SK-N-SH treated with all-trans-retinoic acid at 6 μM for 48 hours (cell line): ENCODE measurements around the gene ETS1.

Source experiments
- ATAC-seq: fragments of 200-7000 bp; cut with Tn5 transposase; 3 replicates; pipeline ENCODE4 v1.9.1; 2020; ENCODE audit warnings: mild to moderate bottlenecking, moderate library complexity
- BACH2 ChIP-seq: fragments of 250-450 bp; sonication (Bioruptor Pico); IDR thresholded peaks from 2 replicates; pipeline ENCODE4 v1.9.0; 2021; ENCODE audit warnings: mild to moderate bottlenecking, borderline replicate concordance
- CREB5 ChIP-seq: fragments of 250-450 bp; sonication (Bioruptor Pico); IDR thresholded peaks from 2 replicates; pipeline ENCODE4 v1.5.1; 2020; ENCODE audit warnings: low read depth, mild to moderate bottlenecking, moderate library complexity
- CSDC2 ChIP-seq: fragments of 250-450 bp; sonication (Bioruptor Pico); IDR thresholded peaks from 2 replicates; pipeline ENCODE4 v1.5.0; 2020; ENCODE audit warnings: mild to moderate bottlenecking, moderate library complexity
- GLIS3 ChIP-seq: fragments of 250-450 bp; sonication (Bioruptor Pico); IDR thresholded peaks from 2 replicates; pipeline ENCODE4 v1.5.0; 2020; ENCODE audit warnings: mild to moderate bottlenecking, moderate library complexity
- OSR1 ChIP-seq: fragments of 250-450 bp; sonication (Bioruptor Pico); IDR thresholded peaks from 2 replicates; pipeline ENCODE4 v1.8.0; 2022; ENCODE audit warnings: moderate library complexity, mild to moderate bottlenecking, inconsistent platforms
- PATZ1 ChIP-seq: fragments of 250-450 bp; sonication (Bioruptor Pico); IDR thresholded peaks from 2 replicates; pipeline ENCODE4 v1.8.0; 2020; ENCODE audit warnings: mild to moderate bottlenecking, moderate library complexity, borderline replicate concordance
- POU6F1 ChIP-seq: fragments of 250-450 bp; sonication (Bioruptor Pico); IDR thresholded peaks from 2 replicates; pipeline ENCODE4 v1.8.0; 2021; ENCODE audit warnings: low read depth, mild to moderate bottlenecking, moderate library complexity, borderline replicate concordance
- RARB ChIP-seq: fragments of 250-450 bp; sonication (Bioruptor Pico); IDR thresholded peaks from 2 replicates; pipeline ENCODE4 v1.8.0; 2021; ENCODE audit warnings: mild to moderate bottlenecking, moderate library complexity
- SNAI2 ChIP-seq: fragments of 250-450 bp; sonication (Bioruptor Pico); IDR thresholded peaks from 2 replicates; pipeline ENCODE4 v1.5.0; 2020; ENCODE audit warnings: mild to moderate bottlenecking, moderate library complexity
- TCF4 ChIP-seq: fragments of 250-450 bp; sonication (Bioruptor Pico); IDR thresholded peaks from 2 replicates; pipeline ENCODE4 v1.8.0; 2021; ENCODE audit warnings: mild to moderate bottlenecking, moderate library complexity, borderline replicate concordance
- TOX ChIP-seq: fragments of 250-450 bp; sonication (Bioruptor Pico); IDR thresholded peaks from 2 replicates; pipeline ENCODE4 v1.8.0; 2021; ENCODE audit warnings: mild to moderate bottlenecking, moderate library complexity, borderline replicate concordance
- ZFP3 ChIP-seq: fragments of 250-450 bp; sonication (Bioruptor Pico); IDR thresholded peaks from 2 replicates; pipeline ENCODE4 v1.5.0; 2020; ENCODE audit warnings: mild to moderate bottlenecking, moderate library complexity
- ZFP30 ChIP-seq: fragments of 450-650 bp; formaldehyde crosslinking; IDR thresholded peaks from 2 replicates; pipeline ENCODE4 v1.5.0; 2022; ENCODE audit warnings: mild to moderate bottlenecking, moderate library complexity
- ZNF8 ChIP-seq: fragments of 450-650 bp; formaldehyde crosslinking; IDR thresholded peaks from 2 replicates; pipeline ENCODE4 v1.5.0; 2020; ENCODE audit warnings: mild to moderate bottlenecking, moderate library complexity
- TF ChIP-seq, protein P1 (sequence below): fragments of 250-450 bp; sonication (Bioruptor Pico); IDR thresholded peaks from 2 replicates; pipeline ENCODE4 v1.5.1; 2021; ENCODE audit warnings: mild to moderate bottlenecking, moderate library complexity
- TF ChIP-seq, protein P2 (sequence below): fragments of 250-450 bp; sonication (Bioruptor Pico); IDR thresholded peaks from 2 replicates; pipeline ENCODE4 v1.5.0; 2020; ENCODE audit warnings: mild to moderate bottlenecking, moderate library complexity

The ETS1 gene

GRCh38 chr11:128470081-128470480, 117.3 kb downstream of the ETS1 start:
- ATAC-seq = no peak
- TF ChIP-seq, protein P1, sequence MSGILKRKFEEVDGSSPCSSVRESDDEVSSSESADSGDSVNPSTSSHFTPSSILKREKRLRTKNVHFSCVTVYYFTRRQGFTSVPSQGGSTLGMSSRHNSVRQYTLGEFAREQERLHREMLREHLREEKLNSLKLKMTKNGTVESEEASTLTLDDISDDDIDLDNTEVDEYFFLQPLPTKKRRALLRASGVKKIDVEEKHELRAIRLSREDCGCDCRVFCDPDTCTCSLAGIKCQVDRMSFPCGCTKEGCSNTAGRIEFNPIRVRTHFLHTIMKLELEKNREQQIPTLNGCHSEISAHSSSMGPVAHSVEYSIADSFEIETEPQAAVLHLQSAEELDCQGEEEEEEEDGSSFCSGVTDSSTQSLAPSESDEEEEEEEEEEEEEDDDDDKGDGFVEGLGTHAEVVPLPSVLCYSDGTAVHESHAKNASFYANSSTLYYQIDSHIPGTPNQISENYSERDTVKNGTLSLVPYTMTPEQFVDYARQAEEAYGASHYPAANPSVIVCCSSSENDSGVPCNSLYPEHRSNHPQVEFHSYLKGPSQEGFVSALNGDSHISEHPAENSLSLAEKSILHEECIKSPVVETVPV (CRISPR knock-in tag) = no peak
- TF ChIP-seq RARB (CRISPR knock-in tag) = no peak

GRCh38 chr11:128469220-128469619, 118.1 kb downstream of the ETS1 start:
- ATAC-seq = no peak
- no peak for TF ChIP-seq TOX (CRISPR knock-in tag)

DNA sequence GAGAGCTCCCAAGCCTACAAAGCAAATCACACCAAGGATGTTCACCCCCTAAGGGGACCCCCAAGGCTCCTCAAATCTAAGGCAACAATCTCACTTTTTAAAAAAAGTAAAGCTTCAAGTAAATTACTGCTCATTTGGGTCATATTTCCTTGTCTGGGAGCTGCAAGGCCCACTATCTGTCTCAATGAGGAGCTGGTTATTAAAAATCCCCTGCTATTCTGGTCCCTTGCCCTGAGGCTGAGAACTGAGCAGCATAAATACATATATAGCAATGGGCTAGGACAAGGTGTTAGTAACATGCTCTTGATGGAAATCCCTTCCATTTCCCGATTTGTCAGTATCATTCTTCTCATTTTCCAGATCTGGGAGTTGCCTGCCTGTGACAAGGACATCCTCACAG, 119.2 kb downstream of the ETS1 start:
- ATAC-seq = peak; percentile 32
- TF ChIP-seq PATZ1 (CRISPR knock-in tag) (no peak), POU6F1 (no peak), GLIS3 (CRISPR knock-in tag) (no peak), TCF4 (no peak), TOX (CRISPR knock-in tag) (no peak)

DNA sequence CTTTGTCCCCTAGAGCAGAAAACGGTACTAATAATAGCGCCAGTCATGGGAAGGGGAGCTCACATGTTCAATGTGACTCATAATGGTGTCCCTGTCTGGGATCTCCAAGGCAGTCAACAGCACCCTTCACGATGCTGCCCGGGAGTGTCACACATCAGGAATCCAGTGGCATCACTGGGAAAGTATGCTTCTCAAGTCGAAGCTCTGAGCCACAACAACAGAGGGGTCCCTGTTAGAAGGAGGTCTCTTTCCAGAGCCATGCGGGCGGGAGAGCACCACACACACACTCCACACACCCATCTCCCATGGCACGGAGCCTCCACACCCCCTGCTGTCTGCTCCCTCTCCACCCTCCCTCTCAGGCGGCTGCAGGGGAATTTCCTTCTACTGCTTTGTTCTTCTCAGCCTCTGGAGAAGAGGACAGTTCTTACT, 119.7 kb downstream of the ETS1 start:
- TF ChIP-seq CREB5 = peak; percentile 78; the same call in 1 of the 2 replicates
- TF ChIP-seq POU6F1 = no peak
- peak; percentile 51; the same call in 1 of the 2 replicates for TF ChIP-seq ZFP3 (CRISPR knock-in tag)
- 0 out of 2 replicates have a peak, but pooled peaks have one; percentile 26 for TF ChIP-seq CSDC2 (CRISPR knock-in tag)
- ATAC-seq = peak; percentile 91

DNA sequence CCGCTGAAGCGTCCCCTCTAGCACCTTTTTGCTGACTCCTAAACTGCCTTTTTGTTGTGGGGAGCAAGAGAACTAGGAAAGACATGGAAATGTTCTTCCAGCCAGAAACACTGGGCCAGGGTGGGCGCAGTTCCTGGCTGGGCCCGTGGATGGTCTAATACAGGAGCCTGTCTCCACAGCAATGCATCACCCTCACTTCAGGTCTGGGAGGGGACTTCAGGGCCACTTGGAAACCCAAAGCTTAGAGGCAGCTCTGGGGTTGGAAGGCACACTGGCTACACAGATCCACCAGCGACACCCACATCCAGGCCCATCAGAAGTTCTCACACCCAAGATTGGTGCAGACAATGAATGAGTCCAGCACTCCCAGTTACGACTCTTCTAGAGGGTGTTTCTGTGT, 120.3 kb downstream of the ETS1 start:
- no peak for ATAC-seq
- TF ChIP-seq OSR1 (CRISPR knock-in tag) (no peak), GLIS3 (CRISPR knock-in tag) (no peak), ZFP3 (CRISPR knock-in tag) (no peak), SNAI2 (CRISPR knock-in tag) (no peak), BACH2 (no peak), TOX (CRISPR knock-in tag) (no peak), TCF4 (no peak), ZNF8 (CRISPR knock-in tag) (no peak), CSDC2 (CRISPR knock-in tag) (no peak), RARB (CRISPR knock-in tag) (no peak), ZFP30 (CRISPR knock-in tag) (no peak), CREB5 (no peak)
- TF ChIP-seq, protein P2, sequence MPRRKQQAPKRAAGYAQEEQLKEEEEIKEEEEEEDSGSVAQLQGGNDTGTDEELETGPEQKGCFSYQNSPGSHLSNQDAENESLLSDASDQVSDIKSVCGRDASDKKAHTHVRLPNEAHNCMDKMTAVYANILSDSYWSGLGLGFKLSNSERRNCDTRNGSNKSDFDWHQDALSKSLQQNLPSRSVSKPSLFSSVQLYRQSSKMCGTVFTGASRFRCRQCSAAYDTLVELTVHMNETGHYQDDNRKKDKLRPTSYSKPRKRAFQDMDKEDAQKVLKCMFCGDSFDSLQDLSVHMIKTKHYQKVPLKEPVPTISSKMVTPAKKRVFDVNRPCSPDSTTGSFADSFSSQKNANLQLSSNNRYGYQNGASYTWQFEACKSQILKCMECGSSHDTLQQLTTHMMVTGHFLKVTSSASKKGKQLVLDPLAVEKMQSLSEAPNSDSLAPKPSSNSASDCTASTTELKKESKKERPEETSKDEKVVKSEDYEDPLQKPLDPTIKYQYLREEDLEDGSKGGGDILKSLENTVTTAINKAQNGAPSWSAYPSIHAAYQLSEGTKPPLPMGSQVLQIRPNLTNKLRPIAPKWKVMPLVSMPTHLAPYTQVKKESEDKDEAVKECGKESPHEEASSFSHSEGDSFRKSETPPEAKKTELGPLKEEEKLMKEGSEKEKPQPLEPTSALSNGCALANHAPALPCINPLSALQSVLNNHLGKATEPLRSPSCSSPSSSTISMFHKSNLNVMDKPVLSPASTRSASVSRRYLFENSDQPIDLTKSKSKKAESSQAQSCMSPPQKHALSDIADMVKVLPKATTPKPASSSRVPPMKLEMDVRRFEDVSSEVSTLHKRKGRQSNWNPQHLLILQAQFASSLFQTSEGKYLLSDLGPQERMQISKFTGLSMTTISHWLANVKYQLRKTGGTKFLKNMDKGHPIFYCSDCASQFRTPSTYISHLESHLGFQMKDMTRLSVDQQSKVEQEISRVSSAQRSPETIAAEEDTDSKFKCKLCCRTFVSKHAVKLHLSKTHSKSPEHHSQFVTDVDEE = no peak
- TF ChIP-seq, protein P1 (CRISPR knock-in tag) = no peak
